Measurements from ENCODE around the gene AFF2.

The AFF2 gene

DNA sequence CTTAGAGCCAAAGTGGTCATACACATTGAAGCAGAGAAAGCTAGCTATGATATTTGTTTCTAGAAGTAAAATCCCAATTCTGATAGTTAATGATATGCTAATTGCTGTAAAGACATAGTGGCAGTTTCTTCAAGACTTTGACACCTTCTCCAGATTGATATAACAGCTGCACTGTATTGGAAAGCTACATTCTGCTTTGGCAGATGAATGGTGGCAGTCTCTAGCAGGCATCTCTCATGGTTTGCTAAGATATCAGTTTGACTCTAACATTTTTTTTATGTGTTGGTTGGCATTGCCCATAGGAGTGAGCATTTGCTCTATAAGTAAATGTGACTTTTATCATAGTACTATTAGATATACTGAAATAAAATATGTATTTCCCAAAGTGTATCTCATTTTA is 128.2 kb downstream of the AFF2 start:
- H2BK5ac ChIP-seq (ENCODE audit: low read length): no peak overlapping the region
- H2AK5ac ChIP-seq (ENCODE audit: low read depth, low read length): no peak overlapping the region
- no peak overlapping the region for H3K4me3 ChIP-seq (ENCODE audit: low read length in 2 of 2)
- H3K4me1 ChIP-seq (ENCODE audit: control insufficient read depth in 2 of 2, insufficient read depth in 1 of 2, low read depth in 1 of 2, low read length in 2 of 2): peaks cover 0 to 4% of the 10 kb centered on the region in 2 donors
- H3K27ac ChIP-seq (replicated peaks; ENCODE audit: low read length): no peak overlapping the region
- H3K4me2 ChIP-seq (ENCODE audit: insufficient read depth, low read length, poor library complexity, severe bottlenecking): no peak overlapping the region
- H3K23ac ChIP-seq (ENCODE audit: low read depth, low read length, poor library complexity): no peak overlapping the region
- H2BK12ac ChIP-seq (ENCODE audit: low read length): no peak overlapping the region
- H2BK15ac ChIP-seq (ENCODE audit: low read length): no peak overlapping the region
- H3K9me3 ChIP-seq (replicated peaks in 1 of 2; ENCODE audit: control insufficient read depth in 2 of 2, insufficient read depth in 1 of 2, low read depth in 1 of 2, low read length in 2 of 2): no peaks in the 10 kb centered on the region
- no peak overlapping the region for H2BK120ac ChIP-seq (ENCODE audit: low read depth, low read length)
- H3K36me3 ChIP-seq (replicated peaks in 1 of 2; ENCODE audit: control insufficient read depth in 2 of 2, insufficient read depth in 2 of 2, low read length in 2 of 2): no peaks in the 10 kb centered on the region
- no peak for DNase-seq (ENCODE audit: low spot score)
- H4K91ac ChIP-seq (ENCODE audit: low read depth, low read length, poor library complexity): no peak overlapping the region
- no peak overlapping the region for H4K8ac ChIP-seq (ENCODE audit: low read depth, low read length)
- no peak overlapping the region for H2AFZ ChIP-seq (ENCODE audit: low read length)
- H3K18ac ChIP-seq (ENCODE audit: low read length): no peak overlapping the region
- H3K14ac ChIP-seq (ENCODE audit: low read length): no peak overlapping the region
- H3K4ac ChIP-seq (ENCODE audit: low read length): no peak overlapping the region
- H3K9ac ChIP-seq (ENCODE audit: low read depth, low read length, poor library complexity): no peak overlapping the region
- H3K27me3 ChIP-seq (ENCODE audit: control insufficient read depth in 3 of 3, insufficient read depth in 3 of 3, low read depth in 1 of 3, low read length in 3 of 3): peaks cover 0 to 3% (median 0%) of the 10 kb centered on the region in 3 experiments
- no peaks in the 10 kb centered on the region for H3K79me1 ChIP-seq (ENCODE audit: low read depth, low read length)

DNA sequence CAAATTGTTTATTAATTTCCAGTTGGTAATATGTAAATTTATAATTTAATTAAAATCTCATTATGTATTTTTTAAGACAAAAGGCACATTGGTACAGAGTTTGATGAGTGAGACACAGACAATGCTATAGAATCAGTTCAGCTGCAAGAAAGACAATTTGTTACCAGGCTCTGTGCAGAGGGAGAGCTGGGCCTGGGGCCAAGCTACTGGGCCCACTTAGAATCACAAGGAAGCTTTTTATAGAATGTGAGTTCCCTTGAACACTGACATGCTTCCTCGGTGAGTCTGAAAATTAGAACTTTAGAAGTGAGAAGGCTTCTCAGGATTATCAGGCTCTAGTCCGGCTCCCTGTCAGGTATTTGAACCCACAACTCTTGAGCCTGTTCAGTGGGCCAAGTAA is 129.0 kb downstream of the AFF2 start:
- Histone ChIP-seq H4K91ac (ENCODE audit: low read depth, low read length, poor library complexity) (no peak overlapping the region), H3K23ac (ENCODE audit: low read depth, low read length, poor library complexity) (no peak overlapping the region), H2AFZ (ENCODE audit: low read length) (no peak overlapping the region), H3K4me1 (ENCODE audit: control insufficient read depth in 2 of 2, insufficient read depth in 1 of 2, low read depth in 1 of 2, low read length in 2 of 2) (peaks cover 0 to 4% of the 10 kb centered on the region in 2 donors), H3K79me1 (ENCODE audit: low read depth, low read length) (no peaks in the 10 kb centered on the region), H3K9me3 (replicated peaks in 1 of 2; ENCODE audit: control insufficient read depth in 2 of 2, insufficient read depth in 1 of 2, low read depth in 1 of 2, low read length in 2 of 2) (no peaks in the 10 kb centered on the region), H3K27me3 (ENCODE audit: control insufficient read depth in 3 of 3, insufficient read depth in 3 of 3, low read depth in 1 of 3, low read length in 3 of 3) (peaks cover 0 to 3% (median 0%) of the 10 kb centered on the region in 3 experiments), H2AK5ac (ENCODE audit: low read depth, low read length) (no peak overlapping the region), H3K4ac (ENCODE audit: low read length) (no peak overlapping the region), H4K8ac (ENCODE audit: low read depth, low read length) (no peak overlapping the region), H2BK120ac (ENCODE audit: low read depth, low read length) (no peak overlapping the region), H3K27ac (replicated peaks; ENCODE audit: low read length) (no peak overlapping the region), H3K14ac (ENCODE audit: low read length) (no peak overlapping the region), H2BK12ac (ENCODE audit: low read length) (no peak overlapping the region), H2BK5ac (ENCODE audit: low read length) (no peak overlapping the region), H3K18ac (ENCODE audit: low read length) (no peak overlapping the region), H3K36me3 (replicated peaks in 1 of 2; ENCODE audit: control insufficient read depth in 2 of 2, insufficient read depth in 2 of 2, low read length in 2 of 2) (no peaks in the 10 kb centered on the region), H3K9ac (ENCODE audit: low read depth, low read length, poor library complexity) (no peak overlapping the region), H3K4me2 (ENCODE audit: insufficient read depth, low read length, poor library complexity, severe bottlenecking) (no peak overlapping the region), H2BK15ac (ENCODE audit: low read length) (no peak overlapping the region), H3K4me3 (ENCODE audit: low read length in 2 of 2) (no peak overlapping the region)
- no CpG with 5 or more reads among the region's 2 CpGs for WGBS, 2 donors (ENCODE audit: extremely low coverage in 2 of 2, insufficient read length in 2 of 2, insufficient replicate concordance in 1 of 2)
- DNase-seq (ENCODE audit: low spot score): no peak

DNA sequence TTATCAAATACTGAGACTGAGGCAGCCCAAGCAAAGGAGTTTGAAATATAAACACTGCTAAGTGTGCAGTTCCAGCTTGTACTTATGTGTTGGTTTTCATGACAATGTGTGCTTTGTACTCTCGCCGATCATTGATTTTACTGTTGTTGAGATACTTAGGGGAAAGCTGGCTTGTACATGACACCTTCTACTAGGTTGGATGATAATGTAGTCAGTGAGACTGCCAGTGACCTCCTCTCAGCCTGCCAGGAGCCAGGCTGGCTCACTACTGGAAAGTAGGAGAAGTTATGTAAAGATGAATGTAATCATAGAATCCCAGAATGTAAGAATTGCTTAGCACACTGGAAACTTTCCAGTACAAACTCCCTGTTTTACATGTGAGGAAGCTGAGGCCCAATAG is 132.0 kb downstream of the AFF2 start:
- Histone ChIP-seq H3K27ac (replicated peaks; ENCODE audit: low read length) (no peak overlapping the region), H2BK15ac (ENCODE audit: low read length) (no peak overlapping the region)

DNA sequence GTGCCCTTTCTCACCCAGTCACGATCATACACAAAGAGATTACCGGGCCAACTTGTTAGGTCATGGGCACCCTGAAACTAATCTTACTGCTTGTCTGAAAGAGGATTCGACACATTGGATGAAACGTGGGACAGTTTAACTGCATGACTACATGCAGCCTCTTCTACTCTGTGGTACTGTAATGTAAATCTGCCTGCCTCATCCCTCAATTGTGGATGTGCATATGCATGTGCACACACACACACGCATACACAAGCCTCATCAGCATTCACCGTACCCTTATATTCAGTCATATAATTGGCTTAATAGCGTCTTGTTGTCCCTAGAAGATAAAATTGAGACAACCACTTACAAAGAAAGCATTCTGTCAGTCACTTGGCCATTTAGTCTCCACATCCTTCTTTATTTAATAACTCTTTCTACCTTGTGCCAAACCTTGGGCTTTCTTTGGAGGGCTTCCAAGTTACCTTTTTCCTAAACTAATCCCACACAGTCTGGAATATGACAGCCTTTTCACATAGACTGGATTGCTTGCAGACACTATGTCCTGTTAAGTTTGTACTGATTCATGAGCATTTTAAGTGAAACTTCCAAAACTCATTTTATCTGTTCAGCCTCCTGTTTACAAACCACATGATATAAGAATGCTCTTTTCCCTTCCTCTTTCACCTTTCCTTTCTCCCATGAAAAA is 132.9 kb downstream of the AFF2 start:
- no peaks in the 10 kb centered on the region for H3K9me3 ChIP-seq (replicated peaks in 1 of 2; ENCODE audit: control insufficient read depth in 2 of 2, insufficient read depth in 1 of 2, low read depth in 1 of 2, low read length in 2 of 2)
- H3K4me1 ChIP-seq (ENCODE audit: control insufficient read depth in 2 of 2, insufficient read depth in 1 of 2, low read depth in 1 of 2, low read length in 2 of 2): no peaks in the 10 kb centered on the region
- no peak for DNase-seq (ENCODE audit: low spot score)
- no peak overlapping the region for H3K23ac ChIP-seq (ENCODE audit: low read depth, low read length, poor library complexity)
- no peak overlapping the region for H3K4ac ChIP-seq (ENCODE audit: low read length)
- H3K27me3 ChIP-seq (ENCODE audit: control insufficient read depth in 3 of 3, insufficient read depth in 3 of 3, low read depth in 1 of 3, low read length in 3 of 3): peaks cover 0 to 3% (median 0%) of the 10 kb centered on the region in 3 experiments
- no peak overlapping the region for H2AFZ ChIP-seq (ENCODE audit: low read length)
- no peak overlapping the region for H2AK5ac ChIP-seq (ENCODE audit: low read depth, low read length)
- no peak overlapping the region for H2BK120ac ChIP-seq (ENCODE audit: low read depth, low read length)
- no peak overlapping the region for H4K91ac ChIP-seq (ENCODE audit: low read depth, low read length, poor library complexity)
- H3K4me2 ChIP-seq (ENCODE audit: insufficient read depth, low read length, poor library complexity, severe bottlenecking): no peak overlapping the region
- no peak overlapping the region for H3K18ac ChIP-seq (ENCODE audit: low read length)
- no peak overlapping the region for H3K27ac ChIP-seq (replicated peaks; ENCODE audit: low read length)
- no peak overlapping the region for H2BK5ac ChIP-seq (ENCODE audit: low read length)
- H2BK15ac ChIP-seq (ENCODE audit: low read length): no peak overlapping the region
- no peak overlapping the region for H3K4me3 ChIP-seq (ENCODE audit: low read length in 2 of 2)
- no peak overlapping the region for H2BK12ac ChIP-seq (ENCODE audit: low read length)
- no CpG with 5 or more reads among the region's 7 CpGs for WGBS, 2 donors (ENCODE audit: extremely low coverage in 2 of 2, insufficient read length in 2 of 2, insufficient replicate concordance in 1 of 2)
- no peak overlapping the region for H3K14ac ChIP-seq (ENCODE audit: low read length)
- no peak overlapping the region for H4K8ac ChIP-seq (ENCODE audit: low read depth, low read length)
- H3K9ac ChIP-seq (ENCODE audit: low read depth, low read length, poor library complexity): no peak overlapping the region
- no peaks in the 10 kb centered on the region for H3K36me3 ChIP-seq (replicated peaks in 1 of 2; ENCODE audit: control insufficient read depth in 2 of 2, insufficient read depth in 2 of 2, low read length in 2 of 2)
- H3K79me1 ChIP-seq (ENCODE audit: low read depth, low read length): no peaks in the 10 kb centered on the region

More for the DNA sequence above, 132.0 kb downstream of the AFF2 start:
- no peak overlapping the region for H2AK5ac ChIP-seq (ENCODE audit: low read depth, low read length)
- H2AFZ ChIP-seq (ENCODE audit: low read length): no peak overlapping the region
- WGBS, 2 donors (ENCODE audit: extremely low coverage in 2 of 2, insufficient read length in 2 of 2, insufficient replicate concordance in 1 of 2): no CpG with 5 or more reads among the region's 2 CpGs
- DNase-seq (ENCODE audit: low spot score): no peak
- H3K4me1 ChIP-seq (ENCODE audit: control insufficient read depth in 2 of 2, insufficient read depth in 1 of 2, low read depth in 1 of 2, low read length in 2 of 2): no peaks in the 10 kb centered on the region
- H3K27me3 ChIP-seq (ENCODE audit: control insufficient read depth in 3 of 3, insufficient read depth in 3 of 3, low read depth in 1 of 3, low read length in 3 of 3): peaks cover 0 to 3% (median 0%) of the 10 kb centered on the region in 3 experiments
- H3K14ac ChIP-seq (ENCODE audit: low read length): no peak overlapping the region
- H2BK120ac ChIP-seq (ENCODE audit: low read depth, low read length): no peak overlapping the region
- no peak overlapping the region for H3K9ac ChIP-seq (ENCODE audit: low read depth, low read length, poor library complexity)
- no peak overlapping the region for H3K4ac ChIP-seq (ENCODE audit: low read length)
- no peak overlapping the region for H3K4me2 ChIP-seq (ENCODE audit: insufficient read depth, low read length, poor library complexity, severe bottlenecking)
- no peak overlapping the region for H2BK12ac ChIP-seq (ENCODE audit: low read length)
- no peak overlapping the region for H2BK5ac ChIP-seq (ENCODE audit: low read length)
- no peak overlapping the region for H4K91ac ChIP-seq (ENCODE audit: low read depth, low read length, poor library complexity)
- no peak overlapping the region for H3K4me3 ChIP-seq (ENCODE audit: low read length in 2 of 2)
- no peak overlapping the region for H4K8ac ChIP-seq (ENCODE audit: low read depth, low read length)
- H3K9me3 ChIP-seq (replicated peaks in 1 of 2; ENCODE audit: control insufficient read depth in 2 of 2, insufficient read depth in 1 of 2, low read depth in 1 of 2, low read length in 2 of 2): no peaks in the 10 kb centered on the region
- no peaks in the 10 kb centered on the region for H3K79me1 ChIP-seq (ENCODE audit: low read depth, low read length)
- H3K36me3 ChIP-seq (replicated peaks in 1 of 2; ENCODE audit: control insufficient read depth in 2 of 2, insufficient read depth in 2 of 2, low read length in 2 of 2): no peaks in the 10 kb centered on the region
- H3K18ac ChIP-seq (ENCODE audit: low read length): no peak overlapping the region
- no peak overlapping the region for H3K23ac ChIP-seq (ENCODE audit: low read depth, low read length, poor library complexity)

Measured in neuronal stem cell (in vitro differentiated cells).